Activated CD4-positive, alpha-beta T cell treated with anti-CD3 and anti-CD28 coated beads, Interleukin-2, amount 50 U/mL, for 16 hours (primary cell): ENCODE measurements around the gene IL17C.
"Not testable (repeated sequence)": the region's sequence is repeated elsewhere in the genome, so short reads cannot be mapped to it uniquely, and the experiment has no call there.

Source experiments
- DNase-seq: peaks from one replicate; pipeline ENCODE4 v3.0.0-alpha.2; 2020

IL17C gene, protein sequence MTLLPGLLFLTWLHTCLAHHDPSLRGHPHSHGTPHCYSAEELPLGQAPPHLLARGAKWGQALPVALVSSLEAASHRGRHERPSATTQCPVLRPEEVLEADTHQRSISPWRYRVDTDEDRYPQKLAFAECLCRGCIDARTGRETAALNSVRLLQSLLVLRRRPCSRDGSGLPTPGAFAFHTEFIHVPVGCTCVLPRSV

DNA sequence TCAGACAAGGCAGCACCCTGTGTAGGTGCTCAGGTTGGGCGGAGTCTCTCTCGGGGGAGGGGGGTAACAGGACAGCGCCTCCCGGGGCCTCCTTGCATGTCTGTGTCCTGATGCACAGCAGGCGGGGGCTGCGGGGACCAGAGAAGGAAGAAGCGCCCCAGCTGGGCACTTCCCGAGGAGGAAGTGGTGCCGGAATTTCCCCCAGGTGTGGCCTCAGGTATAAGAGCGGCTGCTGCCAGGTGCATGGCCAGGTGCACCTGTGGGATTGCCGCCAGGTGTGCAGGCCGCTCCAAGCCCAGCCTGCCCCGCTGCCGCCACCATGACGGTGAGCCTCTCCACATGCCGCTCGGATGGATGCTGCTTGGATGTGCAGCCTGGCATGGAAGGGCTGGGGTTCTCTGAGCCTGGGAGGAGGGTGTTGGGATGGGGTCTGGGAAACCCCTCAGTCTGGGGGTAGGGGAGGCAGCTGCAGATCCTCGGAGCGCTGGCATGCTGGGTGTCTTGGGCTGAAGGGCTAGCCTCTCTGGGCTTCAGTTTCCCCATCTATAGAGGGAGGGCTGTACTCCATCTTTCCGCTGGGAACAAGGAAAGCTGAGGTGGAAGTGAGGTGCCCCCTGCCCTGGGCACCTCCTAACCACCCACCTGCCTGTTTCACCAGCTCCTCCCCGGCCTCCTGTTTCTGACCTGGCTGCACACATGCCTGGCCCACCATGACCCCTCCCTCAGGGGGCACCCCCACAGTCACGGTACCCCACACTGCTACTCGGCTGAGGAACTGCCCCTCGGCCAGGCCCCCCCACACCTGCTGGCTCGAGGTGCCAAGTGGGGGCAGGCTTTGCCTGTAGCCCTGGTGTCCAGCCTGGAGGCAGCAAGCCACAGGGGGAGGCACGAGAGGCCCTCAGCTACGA is at the start of gene IL17C:
TSS of gene IL17C (plus strand) at position 250 of the 908 bp plus-strand sequence. CDS start at position 320, 70 bp downstream.
- no peak for DNase-seq

GRCh38 chr16:88588754-88589153 is 49.6 kb upstream of the IL17C start:
- DNase-seq: peak; percentile 51

DNA sequence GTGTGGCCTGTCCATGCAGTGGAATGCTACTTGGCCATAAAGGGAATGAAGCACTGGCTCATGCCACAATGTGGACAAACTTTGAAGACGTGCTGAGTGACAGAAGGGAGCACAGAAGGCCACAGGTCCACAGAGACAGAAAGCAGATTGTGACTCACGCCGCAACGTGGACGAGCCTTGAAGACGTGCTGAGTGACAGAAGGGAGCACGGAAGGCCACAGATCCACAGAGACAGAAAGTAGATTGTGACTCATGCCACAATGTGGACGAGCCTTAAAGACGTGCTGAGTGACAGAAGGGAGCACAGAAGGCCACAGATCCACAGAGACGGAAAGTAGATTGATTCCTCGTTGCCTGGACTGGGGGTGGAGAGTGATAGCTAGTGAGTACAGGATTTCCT is 48.9 kb upstream of the IL17C start:
- DNase-seq: no peak

DNA sequence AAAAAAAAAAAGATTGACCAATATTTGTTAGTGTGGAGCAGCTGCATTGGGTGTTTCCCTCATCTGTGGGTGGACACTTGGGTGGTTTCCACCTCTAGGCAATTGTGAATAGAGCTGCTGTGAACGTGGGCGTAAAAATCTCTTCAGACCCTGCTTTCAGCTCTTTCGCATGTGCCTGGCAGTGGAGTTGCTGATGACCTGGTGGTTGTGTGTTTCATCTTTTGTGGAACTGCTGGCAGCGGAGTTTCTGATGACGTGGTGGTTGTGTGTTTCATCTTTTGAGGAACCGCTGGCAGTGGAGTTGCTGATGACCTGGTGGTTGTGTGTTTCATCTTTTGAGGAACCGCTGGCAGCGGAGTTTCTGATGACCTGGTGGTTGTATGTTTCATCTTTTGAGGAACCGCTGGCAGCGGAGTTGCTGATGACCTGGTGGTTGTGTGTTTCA is 46.8 kb upstream of the IL17C start:
- DNase-seq: peak; percentile 63

DNA sequence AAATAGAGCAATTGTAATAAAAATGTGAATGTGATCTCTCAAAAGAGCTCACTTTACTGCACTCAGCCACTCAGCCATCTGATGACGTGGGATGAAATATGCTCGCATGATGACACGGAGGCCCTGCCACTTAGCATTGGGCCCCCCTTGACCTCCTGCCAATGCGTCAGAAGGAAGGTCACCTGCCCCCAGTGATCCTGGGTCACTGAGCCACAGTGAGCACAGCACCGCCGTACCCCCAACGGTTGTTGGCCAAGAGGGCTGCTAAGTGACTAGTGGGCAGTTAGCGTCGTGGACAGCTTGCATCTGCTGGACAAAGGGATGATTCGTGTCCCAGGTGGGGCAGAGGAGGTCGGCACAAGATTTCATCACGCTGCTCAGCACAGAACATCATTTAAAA is 45.3 kb upstream of the IL17C start:
- DNase-seq: no peak

DNA sequence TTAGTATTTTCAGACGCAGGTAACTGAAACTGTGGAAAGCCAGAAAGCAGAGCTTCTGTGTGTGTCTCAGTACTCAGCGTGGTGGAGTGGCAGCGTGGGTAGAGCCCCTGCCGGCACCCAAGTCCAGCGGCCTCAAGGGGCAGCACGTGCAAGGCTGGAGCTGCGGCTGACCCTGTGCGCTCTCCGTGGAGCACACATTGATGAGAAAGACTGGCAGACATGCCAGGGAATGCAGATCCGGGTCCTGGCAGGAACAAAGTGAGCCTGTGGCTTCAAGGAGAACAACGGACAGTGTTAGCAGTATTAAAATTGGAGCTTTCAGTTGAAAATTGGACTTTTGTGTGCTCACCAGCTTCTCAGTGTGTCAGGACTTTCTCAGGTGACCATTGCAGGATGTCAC is 44.9 kb upstream of the IL17C start:
- no peak for DNase-seq

GRCh38 chr16:88593910-88594309 is 44.5 kb upstream of the IL17C start:
- no peak for DNase-seq

- no peak for DNase-seq
Observed at GRCh38 chr16:88595101-88595500, 43.3 kb upstream of the IL17C start.

- DNase-seq: no peak
Observed at GRCh38 chr16:88595921-88596320, 42.5 kb upstream of the IL17C start.

DNA sequence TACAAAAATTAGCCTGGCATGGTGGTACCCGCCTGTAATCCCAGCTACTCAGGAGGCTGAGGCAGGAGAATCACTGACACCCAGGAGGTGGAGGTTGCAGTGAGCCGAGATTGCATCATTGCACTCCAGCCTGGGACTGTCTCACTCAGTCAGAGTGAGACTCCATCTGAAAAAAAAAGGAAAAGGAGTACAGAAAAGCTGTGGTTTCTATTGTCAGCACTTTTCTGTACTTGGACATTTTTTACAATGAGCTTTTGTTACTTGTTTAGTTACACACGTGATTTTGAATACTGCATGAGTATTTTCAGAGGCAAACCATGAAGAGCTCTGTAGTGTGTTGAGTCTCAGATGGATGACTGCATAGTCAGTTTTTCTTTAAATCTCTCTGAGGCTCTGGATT is 41.9 kb upstream of the IL17C start:
- peak; percentile 21 for DNase-seq

DNA sequence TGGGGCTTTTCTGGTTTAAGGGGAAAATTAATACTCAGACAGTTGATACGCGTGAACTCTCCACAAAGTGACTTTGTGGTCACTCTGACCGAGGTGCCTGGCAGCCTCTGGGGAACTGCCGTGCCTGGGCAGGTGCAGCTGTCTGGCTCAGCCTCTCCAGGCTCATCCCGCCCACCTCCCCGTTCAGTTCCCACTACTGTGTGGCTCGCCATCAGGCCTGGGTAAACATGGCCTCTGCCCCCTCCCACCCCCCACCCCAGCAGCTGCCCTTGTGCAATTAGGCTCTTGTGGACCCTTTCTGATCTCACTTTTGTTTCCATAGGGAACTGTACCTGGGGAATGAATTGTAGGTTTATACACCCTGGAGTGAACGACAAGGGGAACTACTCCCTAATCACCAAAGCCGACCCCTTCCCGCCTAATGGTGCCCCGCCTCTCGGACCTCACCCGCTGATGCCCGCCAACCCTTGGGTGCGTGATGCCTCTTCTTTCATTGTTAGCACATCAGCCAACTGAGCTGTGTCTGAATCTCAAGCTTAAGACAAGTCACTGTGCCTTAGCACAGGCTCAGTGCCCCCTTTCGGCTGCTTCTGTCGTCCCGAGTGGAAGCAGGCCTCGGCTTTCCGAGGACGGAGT is 40.4 kb upstream of the IL17C start:
- DNase-seq: no peak

- DNase-seq: no peak
Observed at GRCh38 chr16:88599092-88599733, 39.2 kb upstream of the IL17C start.

GRCh38 chr16:88599825-88600538 is 38.4 kb upstream of the IL17C start:
- no peak for DNase-seq

- no peak for DNase-seq
Observed at GRCh38 chr16:88600539-88600896, 37.9 kb upstream of the IL17C start.

- DNase-seq: no peak
Observed at GRCh38 chr16:88601313-88602036, 36.9 kb upstream of the IL17C start.

DNA sequence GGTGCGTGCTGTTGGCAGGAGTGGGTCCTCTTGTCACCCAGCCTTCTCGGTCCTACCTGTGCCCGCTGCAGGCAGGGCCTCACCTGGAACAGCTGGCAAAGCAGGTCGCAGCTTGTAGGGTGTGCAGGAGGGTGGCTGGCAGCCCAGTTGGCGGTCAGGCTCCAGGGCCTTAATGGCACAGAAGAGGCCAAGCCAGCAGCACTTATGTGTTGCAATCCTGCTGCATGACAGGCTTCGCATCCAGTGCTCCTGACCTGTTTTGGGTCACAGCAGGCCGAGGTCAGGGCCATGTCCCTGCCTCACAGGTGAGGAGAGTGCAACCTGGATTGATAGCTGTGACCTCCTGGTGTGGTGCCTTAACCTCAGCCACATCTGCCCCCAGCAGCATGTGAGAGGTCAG is 36.3 kb upstream of the IL17C start:
- no peak for DNase-seq

DNA sequence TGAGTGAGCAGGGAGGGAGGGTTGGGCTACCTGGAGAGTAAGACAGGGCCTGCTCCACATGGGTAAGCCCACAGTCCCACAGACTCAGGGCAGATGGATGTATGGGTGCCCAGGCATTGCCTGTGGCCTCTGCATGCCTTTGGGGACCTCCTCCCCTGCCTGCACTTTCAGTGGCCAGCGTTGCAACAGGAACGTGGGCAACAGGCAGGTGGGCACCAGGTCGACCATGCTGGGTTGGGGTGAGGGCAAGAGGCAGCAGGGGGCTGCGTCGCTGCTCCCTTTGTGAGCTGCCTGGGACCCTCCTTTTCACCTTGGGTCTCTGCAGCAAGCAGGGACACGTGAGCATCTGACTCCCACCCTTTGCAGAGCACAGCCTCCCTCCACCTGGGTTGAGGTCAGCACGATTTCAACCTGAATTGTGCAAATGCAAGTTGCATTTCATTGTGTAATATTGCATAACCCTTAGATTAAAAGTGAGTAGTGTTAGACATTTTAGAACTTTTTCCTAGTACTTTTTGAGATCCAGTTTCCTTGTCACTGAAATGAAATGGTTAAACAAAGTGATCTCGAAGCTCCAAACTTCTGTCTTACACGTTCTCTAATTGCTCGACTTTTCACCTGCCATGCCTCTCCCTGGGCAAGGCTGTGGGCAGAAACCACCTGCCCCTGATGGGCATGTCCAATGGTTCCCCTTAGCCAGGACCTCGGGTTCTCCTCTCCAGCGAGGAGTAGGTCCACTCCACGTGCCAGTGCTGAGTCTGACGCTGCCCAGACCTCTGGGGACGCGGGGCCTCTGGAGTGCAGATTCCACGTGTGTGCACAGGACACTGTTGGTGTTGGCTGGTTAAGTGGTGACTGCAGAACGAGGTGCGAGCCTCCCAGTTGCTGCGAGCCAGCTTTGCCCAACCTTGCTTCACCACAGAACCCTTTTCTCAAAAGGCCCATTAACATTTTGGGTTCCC is 32.9 kb upstream of the IL17C start:
- DNase-seq: no peak

- DNase-seq: no peak
Observed at GRCh38 chr16:88606148-88606757, 32.1 kb upstream of the IL17C start.

GRCh38 chr16:88608076-88608475 is 30.3 kb upstream of the IL17C start:
- DNase-seq: no peak

DNA sequence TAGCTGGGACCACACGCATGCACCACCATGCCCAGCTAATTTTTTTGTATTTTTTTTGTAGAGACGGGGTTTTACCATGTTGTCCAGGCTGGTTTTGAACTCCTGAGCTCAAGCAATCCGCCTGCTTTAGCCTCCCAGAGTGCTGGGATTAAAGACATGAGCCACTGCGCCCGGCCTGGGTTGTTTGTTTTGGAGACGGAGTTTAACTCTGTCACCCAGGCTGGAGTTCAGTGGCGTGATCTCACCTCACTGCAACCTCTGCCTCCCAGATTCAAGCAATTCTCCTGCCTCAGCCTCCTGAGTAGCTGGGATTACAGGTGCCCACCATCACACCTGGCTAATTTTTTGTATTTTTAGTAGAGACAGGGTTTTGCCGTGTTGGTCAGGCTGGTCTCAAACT is 28.9 kb upstream of the IL17C start:
- not testable (repeated sequence) for DNase-seq
